ENCODE results near the gene EIF3D. TPM values are rescaled to one million over a fixed set of nuclear protein-coding genes. Genes with fewer than 3 reads are reported as not detected.

The EIF3D gene, protein sequence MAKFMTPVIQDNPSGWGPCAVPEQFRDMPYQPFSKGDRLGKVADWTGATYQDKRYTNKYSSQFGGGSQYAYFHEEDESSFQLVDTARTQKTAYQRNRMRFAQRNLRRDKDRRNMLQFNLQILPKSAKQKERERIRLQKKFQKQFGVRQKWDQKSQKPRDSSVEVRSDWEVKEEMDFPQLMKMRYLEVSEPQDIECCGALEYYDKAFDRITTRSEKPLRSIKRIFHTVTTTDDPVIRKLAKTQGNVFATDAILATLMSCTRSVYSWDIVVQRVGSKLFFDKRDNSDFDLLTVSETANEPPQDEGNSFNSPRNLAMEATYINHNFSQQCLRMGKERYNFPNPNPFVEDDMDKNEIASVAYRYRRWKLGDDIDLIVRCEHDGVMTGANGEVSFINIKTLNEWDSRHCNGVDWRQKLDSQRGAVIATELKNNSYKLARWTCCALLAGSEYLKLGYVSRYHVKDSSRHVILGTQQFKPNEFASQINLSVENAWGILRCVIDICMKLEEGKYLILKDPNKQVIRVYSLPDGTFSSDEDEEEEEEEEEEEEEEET
- total RNA-seq = 358 and 490 TPM in 2 replicates

DNA sequence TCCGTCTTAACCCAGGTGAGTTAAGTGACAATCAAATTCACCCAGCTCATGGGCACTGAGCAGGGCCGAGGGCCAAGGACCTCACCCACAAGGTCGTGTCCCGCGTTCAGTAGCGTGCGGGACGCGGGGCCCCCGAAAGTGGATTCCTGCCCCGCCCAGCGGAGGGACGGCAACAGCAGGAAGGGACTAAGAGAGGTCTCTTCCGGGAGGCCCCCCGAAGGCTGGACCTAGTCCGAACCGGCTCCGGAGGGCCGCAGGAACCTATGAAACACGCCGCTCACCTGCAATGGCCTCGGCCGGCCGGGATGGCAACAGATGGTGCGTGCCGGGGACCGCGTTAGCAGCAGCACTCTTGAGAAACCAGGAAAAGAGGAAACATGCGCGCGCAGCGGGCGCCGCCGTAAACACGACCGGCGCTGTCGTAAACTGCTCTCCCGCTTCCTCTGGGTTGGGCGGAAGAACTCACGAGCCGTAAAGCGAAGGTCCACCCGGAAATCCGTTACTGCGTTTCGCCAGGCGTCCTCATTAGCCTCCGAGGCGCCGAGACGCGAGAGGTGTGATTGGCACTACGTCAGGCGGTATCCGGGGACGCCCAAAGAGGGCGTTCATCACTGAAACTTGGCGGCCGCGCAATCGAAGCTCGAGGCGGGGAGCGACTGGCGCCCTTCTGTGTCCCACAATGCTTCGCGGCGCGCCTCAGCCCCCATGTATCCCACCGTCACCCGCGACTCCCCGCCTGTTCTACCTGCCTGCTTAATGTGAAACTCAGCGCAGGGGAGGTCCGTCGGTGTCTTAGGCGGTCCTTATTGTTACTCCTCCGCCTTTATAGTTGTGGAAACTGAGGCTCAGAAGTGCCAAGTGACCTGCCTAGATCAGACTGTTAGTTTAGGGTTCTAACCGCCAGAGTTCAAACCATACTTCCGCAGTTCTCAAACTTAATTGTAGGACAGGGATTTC lies at the start of gene EIF3D:
Gene EIF3D (minus strand): TSS at position 372 of the 957 bp plus-strand sequence. CDS start 3,045 bp downstream, outside the sequence.
- DNase-seq (ENCODE audit: low read depth in 2 of 2) = peak; percentile 99

DNA sequence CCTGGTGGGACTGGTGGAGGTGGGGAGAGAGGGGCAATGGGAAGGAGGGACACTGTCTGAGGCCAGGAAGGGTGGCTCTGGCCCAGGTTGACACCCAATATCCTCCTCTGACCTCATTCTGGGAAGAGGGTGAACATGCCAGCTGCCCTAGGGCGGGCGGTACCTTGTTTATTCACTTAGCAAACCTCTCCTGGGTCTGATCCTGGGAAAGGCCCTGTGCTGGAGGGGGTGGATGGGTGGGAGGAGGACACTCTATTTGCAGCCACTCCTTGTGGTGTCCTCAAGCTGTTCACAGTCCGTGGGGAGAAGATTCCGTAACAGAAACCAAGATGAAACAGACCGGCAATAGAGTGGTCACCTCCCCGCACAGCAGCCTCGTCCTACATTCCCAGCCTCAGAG lies 49.7 kb upstream of the EIF3D start:
- DNase-seq (ENCODE audit: low read depth in 2 of 2) = no peak

DNA sequence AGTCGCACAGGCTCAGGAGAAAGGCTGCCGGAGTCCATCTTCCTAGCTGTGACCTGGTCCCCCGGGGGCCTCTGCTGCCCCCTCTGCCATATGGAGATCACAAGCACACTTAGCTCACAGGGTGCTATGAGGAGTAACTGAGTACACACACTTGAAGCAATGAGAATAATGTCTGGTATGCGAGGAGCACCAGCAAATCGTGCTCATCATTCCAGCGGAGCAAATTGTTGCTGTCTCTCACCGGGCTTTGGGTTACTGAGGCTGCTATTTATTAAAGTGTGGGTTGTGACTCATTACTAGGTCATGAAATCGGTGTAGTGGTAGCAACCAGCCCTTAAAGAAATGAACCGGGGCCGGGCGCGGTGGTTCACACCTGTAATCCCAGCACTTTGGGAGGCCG lies 48.1 kb upstream of the EIF3D start:
- no peak for DNase-seq (ENCODE audit: low read depth in 2 of 2)

DNA sequence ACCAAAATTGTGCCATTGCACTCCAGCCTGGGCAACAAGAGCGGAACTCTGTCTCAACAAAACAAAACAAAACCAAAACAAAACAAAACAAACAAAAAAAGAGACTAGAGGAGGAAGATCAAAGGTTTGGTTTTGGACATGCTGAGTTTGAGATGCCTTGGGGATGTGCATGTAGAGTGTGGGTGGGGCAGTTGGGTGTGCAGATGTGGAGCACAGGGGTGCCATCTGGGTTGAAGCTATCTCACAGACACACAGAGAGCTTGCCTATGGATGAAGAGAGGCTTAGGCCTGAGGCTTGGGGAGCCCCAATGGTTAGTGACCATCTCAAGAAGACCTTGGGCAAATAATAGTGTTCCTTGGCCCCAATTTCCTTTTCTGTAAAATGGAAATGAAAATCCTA lies 45.8 kb upstream of the EIF3D start:
- no peak for DNase-seq (ENCODE audit: low read depth in 2 of 2)

DNA sequence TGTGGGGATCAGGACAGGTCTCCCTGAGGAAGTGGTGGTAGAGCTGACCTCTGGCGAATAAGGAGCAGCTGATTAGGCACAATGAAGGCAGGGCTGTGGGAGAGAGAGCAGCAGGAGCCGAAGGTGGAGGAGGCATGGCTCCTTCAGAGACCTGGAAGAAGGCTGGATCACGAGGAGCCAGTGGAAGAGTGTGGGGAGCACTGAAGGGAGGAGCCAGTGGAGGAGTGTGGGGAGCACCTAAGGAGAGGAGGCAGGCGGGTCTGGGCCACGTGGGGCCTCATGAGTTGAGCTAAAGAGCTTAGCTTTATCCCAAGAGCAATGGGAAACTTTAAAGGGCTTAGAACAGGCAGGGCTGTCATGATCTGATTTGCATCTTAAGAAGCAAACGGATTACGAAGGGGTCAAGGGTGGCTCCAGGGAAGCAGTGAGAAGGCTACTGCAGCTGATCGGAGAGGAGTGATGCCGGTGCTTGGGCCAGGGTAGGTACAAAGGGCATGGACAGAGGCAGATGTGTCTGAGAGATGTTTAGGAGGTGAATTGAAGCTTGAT lies 44.9 kb upstream of the EIF3D start:
- no peak for DNase-seq (ENCODE audit: low read depth in 2 of 2)

DNA sequence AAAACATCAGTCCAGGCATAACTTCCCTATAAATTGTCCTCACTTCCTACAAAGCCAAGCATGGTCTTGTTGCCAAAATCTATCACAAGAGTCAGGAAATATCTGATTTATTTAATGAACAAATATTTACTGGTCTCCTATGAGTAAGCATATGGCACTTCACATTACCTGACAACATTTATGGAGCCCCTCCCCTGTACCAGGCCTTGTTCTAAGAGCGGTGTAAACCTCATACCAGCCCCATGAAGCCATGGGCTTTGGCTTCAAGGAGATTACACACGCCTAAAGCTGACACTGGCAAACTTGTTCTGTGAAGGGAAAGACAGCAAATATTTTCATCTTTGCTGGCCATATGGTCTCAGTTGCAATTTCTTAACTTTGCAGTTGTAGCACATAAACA lies 43.0 kb upstream of the EIF3D start:
- DNase-seq (ENCODE audit: low read depth in 2 of 2) = no peak

DNA sequence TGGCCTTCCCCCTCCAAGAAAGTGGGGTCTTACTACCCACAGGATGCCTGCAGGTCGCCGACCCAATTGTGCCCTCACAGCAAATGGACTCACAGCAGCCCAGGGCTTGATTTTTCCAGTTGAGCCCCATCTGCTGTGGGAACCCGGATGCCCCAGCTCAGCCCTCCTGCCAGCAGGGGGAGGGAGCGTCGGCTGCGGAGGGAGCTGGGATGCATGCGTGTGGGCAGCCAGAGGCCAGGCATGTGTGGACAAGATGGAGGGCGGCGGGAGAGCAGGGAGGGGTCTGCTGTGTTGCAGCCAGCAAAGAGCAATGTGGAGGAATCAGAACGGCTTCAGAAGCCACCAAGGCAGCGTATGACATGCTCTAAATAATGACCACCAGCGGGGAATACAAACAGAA lies 41.0 kb upstream of the EIF3D start:
- peak in 1 of 2 donors; percentile 30 for DNase-seq (ENCODE audit: low read depth in 2 of 2)

DNA sequence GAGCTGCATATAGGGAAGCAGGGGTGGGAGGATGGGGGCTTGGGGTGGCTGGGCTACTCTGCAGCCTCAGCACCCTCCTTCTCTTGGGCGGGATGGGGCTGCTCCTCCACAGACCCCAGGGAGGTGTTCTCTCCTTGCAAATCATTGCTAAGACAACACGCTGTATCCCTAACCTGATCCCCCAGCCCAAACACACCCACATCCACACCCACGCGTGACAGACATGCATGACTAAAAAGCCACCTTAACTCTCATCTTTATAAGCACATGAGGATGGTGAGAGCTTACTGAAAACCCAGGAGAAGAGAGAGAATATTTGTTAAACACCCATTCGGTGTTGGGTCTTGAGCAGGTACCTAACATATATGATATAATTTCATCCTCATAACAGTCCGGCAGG lies 39.9 kb upstream of the EIF3D start:
- DNase-seq (ENCODE audit: low read depth in 2 of 2) = no peak

DNA sequence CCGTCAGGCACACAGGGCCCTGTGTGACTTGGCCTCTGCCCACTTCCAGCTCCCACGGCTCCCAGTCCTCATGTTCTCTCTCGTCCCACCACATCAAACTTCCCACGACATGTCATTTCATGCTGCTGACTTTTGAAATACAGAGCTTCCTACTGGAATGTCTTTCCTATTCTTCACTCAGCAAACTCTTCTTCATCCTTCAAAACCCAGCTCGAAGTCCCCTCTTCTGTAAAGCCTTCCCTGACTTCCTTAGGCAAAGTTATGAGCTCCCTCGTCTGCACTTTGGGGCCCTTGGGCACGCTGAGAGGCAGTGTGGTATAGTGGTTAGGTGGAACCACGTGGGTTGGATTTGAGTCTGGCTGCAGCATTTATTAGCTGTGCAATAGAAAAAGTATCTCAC lies 37.8 kb upstream of the EIF3D start:
- no peak for DNase-seq (ENCODE audit: low read depth in 2 of 2)

DNA sequence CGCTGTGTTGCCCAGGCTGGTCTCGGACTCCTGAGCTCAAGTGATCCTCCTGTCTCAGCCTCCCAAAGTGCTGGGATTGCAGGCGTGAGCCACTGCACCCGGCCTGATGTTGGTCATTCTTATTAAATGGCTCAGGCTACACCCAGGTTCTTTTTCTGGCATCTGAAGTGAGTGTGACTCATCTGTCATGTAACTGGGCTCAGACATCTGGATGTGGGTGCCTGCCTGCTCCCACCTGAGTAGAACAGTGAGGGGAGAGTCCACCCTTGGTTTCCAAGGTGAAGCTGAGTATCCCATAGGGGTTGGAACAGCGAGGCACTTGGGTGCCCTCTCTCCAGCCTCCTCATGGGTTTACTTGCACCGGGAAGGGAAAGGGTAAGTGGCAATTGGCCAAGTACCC lies 36.7 kb upstream of the EIF3D start:
- no peak for DNase-seq (ENCODE audit: low read depth in 2 of 2)

DNA sequence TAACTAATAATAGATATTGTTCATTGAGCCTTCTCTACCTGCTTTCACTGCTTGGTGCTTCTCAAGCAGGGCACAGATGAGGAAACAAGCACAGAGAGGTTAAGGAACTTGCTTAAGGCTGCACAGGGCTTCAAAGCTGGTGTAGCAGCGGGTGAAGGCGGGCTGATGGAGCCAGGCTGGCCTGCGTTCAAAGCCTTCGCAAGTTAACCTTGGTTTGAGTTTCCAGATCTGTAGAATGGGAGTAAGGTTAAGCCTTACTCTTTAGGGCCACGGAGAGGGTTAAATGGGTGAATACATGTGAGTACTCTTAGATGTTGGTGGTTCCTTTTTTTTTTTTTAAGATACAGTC lies 36.2 kb upstream of the EIF3D start:
- DNase-seq (ENCODE audit: low read depth in 2 of 2) = no peak

DNA sequence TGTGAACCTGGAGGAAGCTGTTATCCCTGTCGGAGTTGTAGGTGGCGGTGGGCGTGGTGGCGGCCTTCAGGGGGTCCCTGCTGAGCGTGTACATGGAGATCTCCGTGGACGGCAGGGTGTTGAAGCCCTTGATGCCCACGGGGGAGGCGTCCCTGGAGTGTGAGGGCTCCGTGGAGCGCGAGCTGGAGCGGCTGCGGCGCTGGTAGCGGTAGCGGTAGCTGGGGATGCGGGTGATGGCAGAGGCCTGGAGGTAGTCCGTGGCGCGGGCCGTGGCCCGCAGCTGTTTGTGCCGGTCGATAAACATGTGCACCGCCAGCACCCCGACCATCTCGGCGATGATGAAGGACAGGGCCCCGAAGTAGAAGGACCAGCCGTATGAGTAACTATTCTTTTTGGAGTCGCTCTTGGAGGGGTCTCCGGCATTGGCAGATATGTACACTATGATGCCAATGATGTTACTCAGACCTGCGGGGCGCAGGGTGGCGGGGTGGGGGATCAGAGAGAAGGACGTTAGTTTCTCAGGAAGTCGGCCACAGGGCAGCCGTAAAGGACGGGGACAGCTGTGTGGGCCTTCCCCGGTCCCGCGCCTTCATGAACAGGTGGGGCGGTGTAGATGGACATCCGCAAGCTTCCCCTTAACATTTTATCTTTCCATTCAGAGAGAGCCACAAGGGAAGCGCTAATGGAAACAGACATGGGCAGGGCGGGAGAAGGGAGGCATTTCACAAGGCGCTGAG lies 35.6 kb upstream of the EIF3D start:
- DNase-seq (ENCODE audit: low read depth in 2 of 2) = no peak

DNA sequence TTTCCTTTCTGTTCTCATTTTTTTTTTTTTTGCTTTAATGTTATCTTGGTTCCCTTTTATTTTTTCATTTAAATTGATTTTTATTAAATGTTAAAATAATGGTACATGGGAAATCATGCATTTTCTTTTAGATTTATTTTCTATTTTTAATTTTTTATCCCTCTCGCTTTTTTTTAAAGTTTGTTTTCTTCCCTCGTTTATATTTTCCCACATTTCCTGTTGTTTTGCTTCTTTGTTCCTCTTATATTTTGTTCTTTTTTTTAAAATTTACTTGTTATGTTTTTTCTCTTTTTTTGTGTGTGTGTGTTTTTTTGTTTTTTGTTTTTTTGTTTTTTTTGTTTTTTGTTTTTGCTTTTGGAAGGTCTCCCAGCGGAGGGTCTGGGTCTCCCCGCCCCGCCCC lies 34.9 kb upstream of the EIF3D start:
- no peak for DNase-seq (ENCODE audit: low read depth in 2 of 2)

DNA sequence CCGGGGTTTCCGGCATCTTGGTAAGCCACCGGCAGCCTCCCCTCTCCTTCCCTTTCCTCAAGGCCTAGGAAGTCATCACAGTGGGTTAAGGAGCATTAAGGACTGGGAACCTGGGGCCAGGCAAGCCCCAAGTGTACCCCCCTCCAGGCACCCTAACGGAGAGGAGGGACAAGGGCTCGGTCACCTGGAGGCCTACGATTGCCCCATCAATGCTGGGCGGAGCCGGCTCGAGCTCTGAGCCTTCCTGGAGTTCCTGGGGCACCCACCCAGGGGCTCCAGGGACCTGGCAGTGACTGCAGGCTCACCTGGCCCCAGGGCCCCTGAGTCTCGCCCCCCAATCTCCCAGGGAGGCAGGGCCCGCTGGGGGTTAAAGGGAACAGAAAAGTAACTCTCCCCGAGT lies 34.5 kb upstream of the EIF3D start:
- no peak for DNase-seq (ENCODE audit: low read depth in 2 of 2)

DNA sequence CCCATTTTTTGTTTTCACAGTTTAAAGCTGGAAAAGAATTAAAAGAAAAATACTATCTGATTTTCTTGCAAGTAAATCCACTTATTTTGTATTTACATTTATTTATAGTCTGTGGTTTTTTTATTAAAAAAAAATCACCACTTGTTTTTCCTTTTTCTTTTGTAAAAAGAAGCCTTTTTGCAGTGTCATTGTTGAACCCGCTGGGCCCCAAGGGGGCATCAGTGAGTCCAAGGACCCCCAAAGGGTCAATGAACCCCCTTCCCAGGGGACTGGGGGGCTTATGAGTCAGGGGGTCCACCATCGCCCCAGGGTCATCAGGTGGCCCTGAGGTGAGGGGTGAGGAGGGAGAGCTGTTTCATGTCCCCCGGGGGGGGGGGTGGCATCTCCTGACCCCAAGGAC lies 34.0 kb upstream of the EIF3D start:
- no peak for DNase-seq (ENCODE audit: low read depth in 2 of 2)

DNA sequence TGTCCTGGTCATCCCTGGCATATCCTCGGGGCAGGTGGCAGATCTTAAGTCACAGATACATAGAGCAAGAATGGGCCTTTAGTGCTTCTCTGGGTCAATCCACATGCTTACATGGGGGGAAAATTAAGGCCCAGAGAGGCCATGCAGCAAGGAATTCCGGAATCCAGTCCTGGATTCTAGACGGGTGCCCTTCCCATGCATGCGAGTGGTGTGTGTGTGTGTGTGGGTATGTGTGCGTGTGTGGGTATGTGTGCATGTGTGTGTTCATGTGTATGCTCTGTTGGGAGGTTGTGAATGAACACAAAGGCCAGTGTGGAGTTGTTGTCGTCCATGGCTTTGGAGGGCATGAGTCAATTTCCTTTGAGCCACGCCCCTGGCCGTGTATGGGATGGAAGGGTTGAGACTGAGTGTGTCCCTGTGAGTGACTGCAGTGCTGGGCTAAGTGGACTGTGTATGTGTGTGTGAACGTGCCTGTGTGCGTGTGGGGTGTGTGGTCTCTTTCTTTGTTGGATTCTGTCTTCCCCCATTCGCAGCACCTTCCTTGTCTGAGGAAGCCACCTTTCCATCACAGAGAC lies 33.4 kb upstream of the EIF3D start:
- DNase-seq (ENCODE audit: low read depth in 2 of 2) = peak; percentile 69 to 82

DNA sequence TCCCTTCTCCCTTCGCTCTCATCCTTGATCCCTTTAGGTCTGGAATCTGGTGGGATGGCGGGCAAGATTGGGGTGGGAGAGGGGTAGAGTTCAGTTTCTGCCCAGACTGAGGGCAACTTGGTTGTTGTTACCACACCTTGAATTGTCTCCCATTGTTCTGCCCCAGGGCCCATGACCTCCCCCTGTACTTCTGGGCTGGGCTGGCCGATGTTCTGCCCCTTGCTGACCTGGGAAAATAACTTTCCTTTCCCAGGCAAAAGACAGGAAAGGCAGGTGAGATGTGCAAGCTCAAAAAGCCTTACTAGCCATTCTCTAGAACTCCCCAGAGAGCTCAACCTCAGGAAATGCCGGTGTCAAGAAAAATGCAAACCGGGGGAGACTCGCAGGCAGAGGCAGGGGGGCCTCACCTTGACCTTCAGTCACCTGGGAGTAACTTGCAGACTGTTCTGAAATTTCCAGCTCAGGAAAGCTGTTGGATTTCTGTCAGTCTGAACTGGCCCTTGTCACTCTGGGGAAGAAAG lies 32.4 kb upstream of the EIF3D start:
- DNase-seq (ENCODE audit: low read depth in 2 of 2) = no peak

DNA sequence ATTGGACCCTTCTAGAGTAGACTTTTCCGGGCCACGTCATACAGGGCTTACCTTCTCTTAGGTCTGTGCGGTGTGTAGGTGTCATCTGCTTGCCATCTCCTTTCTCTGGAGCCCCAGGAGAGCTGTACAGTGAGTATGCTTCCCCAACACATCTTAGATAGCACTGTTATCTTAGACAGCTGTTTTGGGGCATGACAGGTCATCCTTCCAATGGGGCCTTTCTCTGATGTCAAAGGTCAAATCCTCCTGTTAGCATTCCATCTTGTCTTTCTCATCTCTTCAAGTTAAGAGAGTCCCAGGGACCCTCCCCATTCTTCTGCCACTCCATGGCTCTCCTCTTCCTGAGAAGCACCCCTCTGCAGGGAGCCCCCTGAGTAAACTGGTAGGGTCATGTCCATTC lies 31.0 kb upstream of the EIF3D start:
- no peak for DNase-seq (ENCODE audit: low read depth in 2 of 2)

DNA sequence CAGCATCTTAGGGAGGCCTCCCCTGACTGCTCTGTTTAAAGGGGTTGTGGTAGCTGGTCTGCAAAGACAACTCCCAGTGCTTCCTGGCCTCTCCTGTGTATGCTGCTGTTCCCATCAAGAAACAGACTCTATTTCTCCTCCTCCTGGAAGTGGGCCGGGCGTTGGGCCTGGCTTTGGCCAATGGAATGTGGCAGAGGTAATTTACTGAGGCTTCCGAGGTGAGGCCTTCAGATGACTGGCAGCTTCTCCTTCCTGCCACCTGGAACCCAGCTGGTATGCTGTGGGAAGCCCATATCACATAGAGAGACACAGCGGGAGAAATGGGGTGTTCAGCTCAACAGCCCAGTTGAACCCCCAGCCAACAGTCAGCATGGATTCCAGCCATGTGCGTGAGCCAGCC lies 25.1 kb upstream of the EIF3D start:
- no peak for DNase-seq (ENCODE audit: low read depth in 2 of 2)

DNA sequence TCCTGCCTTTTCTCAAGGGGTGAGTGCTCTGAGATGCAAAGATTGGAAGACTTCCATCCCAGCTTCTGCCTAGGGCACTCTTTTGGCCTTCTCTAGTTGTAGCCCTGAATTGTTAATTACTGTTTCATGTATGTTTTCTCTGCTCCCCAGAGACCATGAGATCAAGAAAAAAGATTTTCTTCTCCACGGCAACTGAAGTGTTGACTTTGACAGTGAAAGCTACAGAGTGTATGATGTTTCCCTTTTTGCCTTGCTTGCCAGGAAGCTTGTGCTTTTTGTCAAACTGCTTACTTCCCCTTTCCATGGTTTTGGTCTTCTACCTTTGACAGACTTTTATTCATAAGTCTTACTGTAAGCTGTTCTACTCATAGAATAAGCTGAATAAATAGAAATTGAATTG lies 23.3 kb upstream of the EIF3D start:
- no peak for DNase-seq (ENCODE audit: low read depth in 2 of 2)

Data from dermis microvascular lymphatic vessel endothelial cell (primary cell).